ENCODE data around the gene SV2C.

- TF ChIP-seq CTCF (IDR thresholded peaks at IDR 0.05; ENCODE audit: borderline replicate concordance, extremely low read depth, low read length, poor library complexity, severe bottlenecking) (no peak), EZH2 (IDR thresholded peaks at IDR 0.05; ENCODE audit: borderline replicate concordance, low read depth, low read length, severe bottlenecking) (no peak)
These were observed 17.9 kb upstream of the SV2C start for GRCh38 chr5:76065258-76065657.
